ENCODE measurements around the gene ZBTB47.

DNA sequence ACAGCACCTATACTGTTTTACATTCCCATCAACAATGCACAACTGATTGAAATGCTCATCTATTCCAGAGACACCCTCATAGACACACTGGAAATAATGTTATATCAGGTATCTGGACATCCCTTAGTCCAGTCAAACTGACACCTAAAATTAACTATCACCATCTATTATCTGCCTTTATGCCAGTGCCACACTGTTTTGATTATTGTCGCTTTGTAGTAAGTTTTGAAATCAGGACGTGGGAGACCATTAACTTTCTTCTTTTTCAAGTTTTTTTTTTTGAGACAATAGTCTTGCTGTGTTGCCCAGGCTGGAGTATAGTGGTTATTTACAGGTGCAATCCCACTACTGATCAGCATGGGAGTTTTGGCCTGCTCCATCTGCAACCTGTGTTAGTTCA, 22.4 kb downstream of the ZBTB47 start:
- TF ChIP-seq, protein P1, sequence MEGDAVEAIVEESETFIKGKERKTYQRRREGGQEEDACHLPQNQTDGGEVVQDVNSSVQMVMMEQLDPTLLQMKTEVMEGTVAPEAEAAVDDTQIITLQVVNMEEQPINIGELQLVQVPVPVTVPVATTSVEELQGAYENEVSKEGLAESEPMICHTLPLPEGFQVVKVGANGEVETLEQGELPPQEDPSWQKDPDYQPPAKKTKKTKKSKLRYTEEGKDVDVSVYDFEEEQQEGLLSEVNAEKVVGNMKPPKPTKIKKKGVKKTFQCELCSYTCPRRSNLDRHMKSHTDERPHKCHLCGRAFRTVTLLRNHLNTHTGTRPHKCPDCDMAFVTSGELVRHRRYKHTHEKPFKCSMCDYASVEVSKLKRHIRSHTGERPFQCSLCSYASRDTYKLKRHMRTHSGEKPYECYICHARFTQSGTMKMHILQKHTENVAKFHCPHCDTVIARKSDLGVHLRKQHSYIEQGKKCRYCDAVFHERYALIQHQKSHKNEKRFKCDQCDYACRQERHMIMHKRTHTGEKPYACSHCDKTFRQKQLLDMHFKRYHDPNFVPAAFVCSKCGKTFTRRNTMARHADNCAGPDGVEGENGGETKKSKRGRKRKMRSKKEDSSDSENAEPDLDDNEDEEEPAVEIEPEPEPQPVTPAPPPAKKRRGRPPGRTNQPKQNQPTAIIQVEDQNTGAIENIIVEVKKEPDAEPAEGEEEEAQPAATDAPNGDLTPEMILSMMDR (IDR thresholded peaks at IDR 0.05), result no peak
- no peak for TF ChIP-seq POLR2A (IDR thresholded peaks at IDR 0.05)
